PC-3 (cell line): ENCODE data around the gene S100A8. TPM values are rescaled to one million over a fixed set of nuclear protein-coding genes. Genes with fewer than 3 reads are reported as not detected.

ENCODE experiments used
- ATAC-seq: fragments of 200-7000 bp; cut with Tn5 transposase; 2 replicates; pipeline ENCODE4 v1.9.1; 2020; ENCODE audit warnings: mild to moderate bottlenecking, moderate library complexity
- BruUV-seq: library from RNA; stranded (reverse); fragments of 400-500 nt; replicated peaks from 2 replicates; lab custom pipeline; 2021; lab: Mats Ljungman, UMichigan
- CTCF ChIA-PET: fragments of 300-600 bp; sonication (Branson Sonifier 250); formaldehyde crosslinking; loops from one replicate; lab custom pipeline; 2022; ENCODE audit warnings: antibody characterized with exemption; lab: Charles Lee
- POLR2A ChIA-PET: fragments of 300-600 bp; sonication (Branson Sonifier 250); formaldehyde crosslinking; loops from one replicate; lab custom pipeline; 2022; ENCODE audit warnings: antibody characterized with exemption; ENCODE audit not compliant: unreplicated experiment; lab: Charles Lee
- DNase-seq: peaks from one replicate; pipeline ENCODE4 v3.0.0-alpha.2; 2015
- H2AFZ ChIP-seq: fragments of 300-600 bp; sonication (generic); 2 replicates; pipeline ENCODE4 v1.6.0; 2016; ENCODE audit warnings: antibody characterized with exemption, low read length
- H3F3A ChIP-seq: fragments of 300-600 bp; sonication (generic); one replicate; pipeline ENCODE4 v1.6.0; 2017; ENCODE audit warnings: antibody characterized with exemption, low read length, control low read depth, mild to moderate bottlenecking; ENCODE audit not compliant: unreplicated experiment
- H3K27ac ChIP-seq: fragments of 300-600 bp; sonication (generic); 2 replicates; pipeline ENCODE4 v1.5.1; 2016; ENCODE audit warnings: mild to moderate bottlenecking, low read length
- H3K27me3 ChIP-seq: fragments of 300-600 bp; sonication (generic); 2 replicates; pipeline ENCODE4 v1.6.1; 2016; ENCODE audit warnings: low read length, mixed read lengths
- H3K36me3 ChIP-seq: fragments of 300-600 bp; sonication (generic); 2 replicates; pipeline ENCODE4 v1.6.1; 2016; ENCODE audit warnings: low read depth, mixed run types, low read length, mixed read lengths
- H3K4me1 ChIP-seq: fragments of 300-600 bp; sonication (generic); 2 replicates; pipeline ENCODE4 v1.5.1; 2016; ENCODE audit warnings: low read length; ENCODE audit not compliant: insufficient read depth
- H3K4me2 ChIP-seq: fragments of 300-600 bp; sonication (generic); 2 replicates; pipeline ENCODE4 v1.6.0; 2016; ENCODE audit warnings: low read length
- H3K4me3 ChIP-seq: fragments of 300-600 bp; sonication (generic); 2 replicates; pipeline ENCODE4 v1.5.1; 2016; ENCODE audit warnings: mild to moderate bottlenecking, low read length, mixed read lengths
- H3K79me2 ChIP-seq: fragments of 300-600 bp; sonication (generic); 2 replicates; pipeline ENCODE4 v1.6.1; 2017; ENCODE audit warnings: low read length, mixed read lengths
- H3K9ac ChIP-seq: fragments of 300-600 bp; sonication (generic); 2 replicates; pipeline ENCODE4 v1.6.0; 2016; ENCODE audit warnings: mild to moderate bottlenecking, low read length
- H3K9me2 ChIP-seq: fragments of 300-600 bp; sonication (generic); replicated peaks from 2 replicates; pipeline ENCODE4 v1.6.1; 2016; ENCODE audit warnings: mixed run types, low read length, mixed read lengths
- H3K9me3 ChIP-seq: fragments of 300-600 bp; sonication (generic); 2 replicates; pipeline ENCODE4 v1.6.1; 2016; ENCODE audit warnings: low read length, mixed read lengths
- H4K20me1 ChIP-seq: fragments of 300-600 bp; sonication (generic); 2 replicates; pipeline ENCODE4 v1.6.1; 2016; ENCODE audit warnings: low read length, mixed read lengths
- EZH2 ChIP-seq: fragments of 300-600 bp; sonication (generic); IDR thresholded peaks from one replicate; pipeline ENCODE4 v1.6.1; 2017; ENCODE audit warnings: antibody characterized with exemption, mild to moderate bottlenecking, low read length; ENCODE audit not compliant: unreplicated experiment
- EZH2phosphoT487 ChIP-seq: fragments of 300-600 bp; sonication (generic); IDR thresholded peaks from 2 replicates; pipeline ENCODE4 v1.6.1; 2018; ENCODE audit warnings: mild to moderate bottlenecking, antibody characterized with exemption, low read length, borderline replicate concordance
- intact Hi-C: fragments of 100-400 bp; cut with micrococcal nuclease; formaldehyde crosslinking; loops from 2 replicates; pipeline ENCODE4 v1.9.0; 2023
- total RNA-seq: library from RNA; depleted of rRNA; stranded (reverse); fragments of >200 nt; gene quantifications from 2 replicates; pipeline ENCODE4 v1.2.3, GENCODE V29; 2014
- TF ChIP-seq, protein P1 (sequence below): fragments of 300-600 bp; sonication (generic); conservative IDR thresholded peaks from 2 replicates; pipeline ENCODE4 v1.5.1; 2017; ENCODE audit warnings: antibody characterized with exemption, low read depth, mild to moderate bottlenecking, low read length

Gene S100A8
- total RNA-seq, 1 experiment from 2014 or later: 0.29 TPM

GRCh38 chr1:153360592-153361479 lies 30.0 kb downstream of the S100A8 start:
- DNase-seq: no peak
- no peaks in the 10 kb centered on the region for H4K20me1 ChIP-seq
- H3K9me2 ChIP-seq: no peaks in the 10 kb centered on the region
- H2AFZ ChIP-seq: no peak overlapping the region
- H3K27ac ChIP-seq: no peak overlapping the region
- no peak overlapping the region for H3K4me3 ChIP-seq
- H3K27me3 ChIP-seq: no peaks in the 10 kb centered on the region
- peaks cover 4% of the 10 kb centered on the region for H3F3A ChIP-seq
- no peak for ATAC-seq
- peaks cover 46% of the 10 kb centered on the region for H3K4me1 ChIP-seq
- H3K79me2 ChIP-seq: no peaks in the 10 kb centered on the region
- TF ChIP-seq, protein P1, sequence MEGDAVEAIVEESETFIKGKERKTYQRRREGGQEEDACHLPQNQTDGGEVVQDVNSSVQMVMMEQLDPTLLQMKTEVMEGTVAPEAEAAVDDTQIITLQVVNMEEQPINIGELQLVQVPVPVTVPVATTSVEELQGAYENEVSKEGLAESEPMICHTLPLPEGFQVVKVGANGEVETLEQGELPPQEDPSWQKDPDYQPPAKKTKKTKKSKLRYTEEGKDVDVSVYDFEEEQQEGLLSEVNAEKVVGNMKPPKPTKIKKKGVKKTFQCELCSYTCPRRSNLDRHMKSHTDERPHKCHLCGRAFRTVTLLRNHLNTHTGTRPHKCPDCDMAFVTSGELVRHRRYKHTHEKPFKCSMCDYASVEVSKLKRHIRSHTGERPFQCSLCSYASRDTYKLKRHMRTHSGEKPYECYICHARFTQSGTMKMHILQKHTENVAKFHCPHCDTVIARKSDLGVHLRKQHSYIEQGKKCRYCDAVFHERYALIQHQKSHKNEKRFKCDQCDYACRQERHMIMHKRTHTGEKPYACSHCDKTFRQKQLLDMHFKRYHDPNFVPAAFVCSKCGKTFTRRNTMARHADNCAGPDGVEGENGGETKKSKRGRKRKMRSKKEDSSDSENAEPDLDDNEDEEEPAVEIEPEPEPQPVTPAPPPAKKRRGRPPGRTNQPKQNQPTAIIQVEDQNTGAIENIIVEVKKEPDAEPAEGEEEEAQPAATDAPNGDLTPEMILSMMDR: no peak
- TF ChIP-seq EZH2: no peak
- no peak for TF ChIP-seq EZH2phosphoT487
- H3K36me3 ChIP-seq: no peaks in the 10 kb centered on the region
- H3K9ac ChIP-seq: no peak overlapping the region
- CTCF ChIA-PET: no interaction called here
- H3K4me2 ChIP-seq: no peak overlapping the region
- no TSS peak for BruUV-seq
- H3K9me3 ChIP-seq: no peaks in the 10 kb centered on the region
- intact Hi-C loops: no loop called here
- POLR2A ChIA-PET: no interaction called here

GRCh38 chr1:153360190-153360589 lies 30.7 kb downstream of the S100A8 start:
- H3K4me2 ChIP-seq: no peak overlapping the region
- no peak overlapping the region for H3K9ac ChIP-seq
- H4K20me1 ChIP-seq: no peaks in the 10 kb centered on the region
- ChIA-PET CTCF (no interaction called here), POLR2A (no interaction called here)
- H3K4me1 ChIP-seq: peaks cover 44% of the 10 kb centered on the region
- intact Hi-C loops: no loop called here
- no peaks in the 10 kb centered on the region for H3K27me3 ChIP-seq
- no peaks in the 10 kb centered on the region for H3K9me3 ChIP-seq
- TF ChIP-seq EZH2: no peak
- TF ChIP-seq EZH2phosphoT487: no peak
- TF ChIP-seq, protein P1: no peak
- H3K36me3 ChIP-seq: no peaks in the 10 kb centered on the region
- peaks cover 4% of the 10 kb centered on the region for H3F3A ChIP-seq
- BruUV-seq: no TSS peak
- ATAC-seq: no peak
- no peak for DNase-seq
- no peak overlapping the region for H3K4me3 ChIP-seq
- H2AFZ ChIP-seq: no peak overlapping the region
- no peaks in the 10 kb centered on the region for H3K9me2 ChIP-seq
- no peak overlapping the region for H3K27ac ChIP-seq
- no peaks in the 10 kb centered on the region for H3K79me2 ChIP-seq

- peaks cover 42% of the 10 kb centered on the region for H3K4me1 ChIP-seq
Measured at GRCh38 chr1:153359241-153359640, 31.6 kb downstream of the S100A8 start.

More at GRCh38 chr1:153359241-153359640, 31.6 kb downstream of the S100A8 start:
- Histone ChIP-seq H3K27ac (no peak overlapping the region), H3K4me3 (no peak overlapping the region), H3K9ac (no peak overlapping the region), H3K9me3 (no peaks in the 10 kb centered on the region), H3F3A (peaks cover 4% of the 10 kb centered on the region), H3K27me3 (no peaks in the 10 kb centered on the region), H2AFZ (no peak overlapping the region), H3K9me2 (no peaks in the 10 kb centered on the region), H3K36me3 (no peaks in the 10 kb centered on the region), H4K20me1 (no peaks in the 10 kb centered on the region), H3K4me2 (no peak overlapping the region), H3K79me2 (no peaks in the 10 kb centered on the region)
- intact Hi-C loops: loop anchor here (10.0 kb wide), 2 partner anchors 316 to 386 kb away; partner anchors contain the start of genes ILF2 and NPR1
- TF ChIP-seq EZH2: no peak
- TF ChIP-seq EZH2phosphoT487: no peak
- TF ChIP-seq, protein P1: no peak
- ChIA-PET CTCF (no interaction called here), POLR2A (no interaction called here)
- DNase-seq: no peak
- no peak for ATAC-seq
- BruUV-seq: no TSS peak
